GM19035 (cell line): Measurements from ENCODE around the gene RNF41.
"Not testable (repeated sequence)": the region's sequence is repeated elsewhere in the genome, so short reads cannot be mapped to it uniquely, and the experiment has no call there.

Source experiments
- ATAC-seq: cut with Tn5 transposase; IDR thresholded peaks from one replicate; pipeline ENCODE4 v1.9.1; 2021; ENCODE audit not compliant: unreplicated experiment

Gene RNF41

DNA sequence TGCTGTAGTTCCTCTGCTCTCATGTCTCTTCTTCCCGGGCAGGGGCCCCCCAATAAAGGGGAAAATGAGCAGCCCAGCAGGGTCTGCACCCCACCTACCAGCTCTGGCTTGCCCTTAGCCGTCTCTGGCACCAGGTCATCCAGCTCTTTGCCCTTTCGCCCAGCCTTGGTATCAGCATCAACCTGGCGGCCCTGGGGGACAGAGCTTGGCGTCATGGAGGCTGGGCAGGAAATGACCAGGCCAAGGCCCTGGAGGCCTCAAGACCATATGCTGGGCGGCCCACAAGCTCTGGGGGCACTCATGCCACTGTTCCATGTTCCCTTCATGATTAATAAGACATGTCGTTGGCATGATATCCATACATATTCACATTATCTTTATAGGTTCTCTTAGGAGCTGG is 48.9 kb downstream of the RNF41 start:
- no peak for ATAC-seq

DNA sequence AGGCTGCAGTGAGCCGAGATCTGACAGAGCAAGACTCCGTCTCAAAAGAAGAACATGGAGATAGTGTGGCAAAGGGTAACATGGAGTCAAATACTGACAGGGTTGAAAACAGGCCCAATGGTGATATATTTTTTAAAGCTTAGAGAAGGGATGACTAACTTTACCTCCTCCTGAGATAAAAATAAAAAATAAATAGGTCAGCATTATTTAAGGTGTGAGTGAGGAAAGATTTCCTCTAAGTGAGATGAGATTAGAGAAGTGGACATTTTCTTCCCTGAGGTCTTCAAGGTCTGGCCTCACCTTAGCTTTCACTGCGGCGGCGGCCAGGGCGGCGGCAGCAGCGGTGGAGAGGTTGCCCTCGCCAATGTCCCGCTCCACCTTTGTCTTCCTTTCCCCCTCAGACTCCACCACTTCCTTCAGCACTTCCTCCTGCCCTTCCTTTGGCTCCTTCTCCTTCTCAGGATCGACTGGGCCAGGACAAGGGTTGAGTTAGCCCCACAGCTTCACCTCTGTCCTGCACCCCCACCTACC is 52.4 kb downstream of the RNF41 start:
- ATAC-seq, result no peak

DNA sequence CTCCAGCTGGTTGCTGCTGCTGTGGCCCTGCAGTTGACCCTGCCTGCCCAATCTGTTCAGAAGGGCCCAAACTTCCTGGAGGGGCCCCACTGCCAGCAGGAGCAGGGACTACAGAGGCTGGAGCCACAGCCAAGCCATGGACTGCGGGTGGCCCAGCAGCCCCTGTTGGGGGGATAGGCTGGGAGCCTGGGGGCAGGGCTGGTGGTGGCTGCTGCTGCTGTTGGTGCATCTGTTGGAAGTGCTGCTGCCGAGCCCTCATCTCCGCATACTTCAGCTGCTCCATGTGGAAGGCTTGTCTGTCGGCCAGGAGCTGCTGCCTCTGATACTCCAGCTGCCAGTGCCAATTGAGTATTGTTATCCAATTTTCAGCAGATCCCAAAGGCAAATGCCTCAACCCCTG is 56.4 kb downstream of the RNF41 start:
- ATAC-seq, result no peak

DNA sequence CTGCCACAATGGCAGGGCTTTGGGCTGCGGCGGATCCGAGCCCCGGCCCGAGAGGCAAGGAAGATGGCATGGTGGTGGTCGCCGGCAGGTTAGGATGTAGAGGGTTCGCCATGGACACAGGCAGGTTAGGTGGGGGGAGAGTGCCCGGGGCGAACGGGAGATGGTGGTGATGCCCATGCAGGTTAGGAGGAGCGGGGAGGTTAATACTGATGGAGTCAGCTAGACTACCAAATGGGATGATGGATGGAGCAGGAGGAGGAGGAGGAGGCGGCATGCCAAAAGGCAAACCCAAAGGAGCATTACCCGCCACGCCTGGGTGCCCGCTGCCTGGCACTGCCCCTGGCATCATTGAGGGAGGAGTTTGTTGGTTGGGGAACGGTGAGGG is 57.4 kb downstream of the RNF41 start:
- no peak for ATAC-seq

DNA sequence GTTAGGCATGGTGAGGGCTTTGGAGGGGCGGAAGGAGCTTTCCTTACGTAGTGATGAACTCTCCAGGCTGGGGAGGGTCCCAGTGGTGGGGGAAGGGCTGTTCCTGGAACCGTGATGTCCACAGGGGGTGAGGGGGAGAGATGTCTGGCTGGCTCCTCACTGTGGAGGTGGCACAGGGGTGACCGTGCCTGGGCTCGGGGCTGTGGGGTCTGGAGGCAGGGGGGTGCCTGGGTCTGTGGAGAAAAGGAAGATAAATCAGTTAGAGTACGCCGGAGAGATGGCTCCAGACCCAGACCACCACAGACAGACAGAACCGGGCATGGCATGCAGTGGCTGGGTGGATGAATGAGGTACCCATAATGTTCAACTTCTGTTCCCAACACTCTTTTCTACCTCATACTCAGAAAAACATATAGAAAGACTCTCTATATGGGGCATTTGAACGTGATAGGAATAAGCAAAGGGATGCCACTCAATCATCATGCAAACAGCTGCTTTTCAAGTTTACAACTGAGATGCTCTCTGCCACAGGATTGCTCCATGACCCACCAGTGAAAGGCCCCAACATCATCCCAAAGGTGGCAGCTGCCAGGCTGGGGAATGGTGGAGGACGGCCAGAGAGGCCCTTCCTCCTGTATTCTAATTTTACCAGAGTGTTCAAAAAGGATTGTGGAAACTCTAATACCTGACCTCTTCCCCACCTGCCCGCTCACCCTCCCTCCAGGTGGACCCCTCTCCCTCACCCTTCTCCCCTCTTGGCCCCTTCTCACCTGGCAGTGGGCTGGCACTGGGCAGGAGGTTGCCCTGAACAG is 58.0 kb downstream of the RNF41 start:
- ATAC-seq, result no peak

DNA sequence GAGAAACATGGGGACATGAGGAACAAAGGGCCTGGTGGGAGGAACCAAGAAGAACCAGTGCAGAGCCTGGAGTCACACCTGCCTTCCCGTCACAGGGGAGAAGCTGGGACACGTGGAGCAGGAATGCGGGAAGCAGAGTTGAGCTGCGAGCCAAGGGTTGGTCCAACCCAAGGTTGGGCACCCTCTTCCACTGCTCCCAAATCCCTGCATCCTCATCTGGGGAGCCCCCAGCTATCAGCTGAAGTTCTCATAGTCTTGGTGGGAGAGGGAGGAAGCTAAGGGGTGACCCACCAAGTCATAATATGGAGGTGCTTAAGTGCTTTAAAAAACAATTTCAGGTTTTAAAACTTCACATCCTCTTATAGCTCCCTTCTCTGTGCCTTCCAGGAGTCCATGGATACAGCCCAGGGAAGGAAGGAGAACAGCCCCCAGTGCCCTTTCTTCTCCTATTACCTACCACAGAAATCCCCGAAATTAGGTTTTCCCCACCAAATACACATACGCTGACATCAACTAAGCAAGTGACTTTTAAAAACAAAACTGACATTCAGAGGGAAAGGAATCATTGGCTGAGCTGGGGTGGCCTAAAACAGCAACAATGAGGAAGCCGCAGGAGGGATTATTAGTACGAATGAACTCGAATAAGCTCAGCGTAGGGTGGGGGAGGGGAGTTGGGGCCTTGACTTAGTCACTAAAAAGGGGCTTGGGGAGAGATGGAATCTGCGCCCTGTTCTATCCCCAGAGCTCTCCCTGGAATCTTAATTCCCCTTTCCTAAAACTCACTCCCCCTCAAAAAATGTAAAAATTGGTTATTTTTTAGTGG is 59.0 kb downstream of the RNF41 start:
- ATAC-seq, result no peak

DNA sequence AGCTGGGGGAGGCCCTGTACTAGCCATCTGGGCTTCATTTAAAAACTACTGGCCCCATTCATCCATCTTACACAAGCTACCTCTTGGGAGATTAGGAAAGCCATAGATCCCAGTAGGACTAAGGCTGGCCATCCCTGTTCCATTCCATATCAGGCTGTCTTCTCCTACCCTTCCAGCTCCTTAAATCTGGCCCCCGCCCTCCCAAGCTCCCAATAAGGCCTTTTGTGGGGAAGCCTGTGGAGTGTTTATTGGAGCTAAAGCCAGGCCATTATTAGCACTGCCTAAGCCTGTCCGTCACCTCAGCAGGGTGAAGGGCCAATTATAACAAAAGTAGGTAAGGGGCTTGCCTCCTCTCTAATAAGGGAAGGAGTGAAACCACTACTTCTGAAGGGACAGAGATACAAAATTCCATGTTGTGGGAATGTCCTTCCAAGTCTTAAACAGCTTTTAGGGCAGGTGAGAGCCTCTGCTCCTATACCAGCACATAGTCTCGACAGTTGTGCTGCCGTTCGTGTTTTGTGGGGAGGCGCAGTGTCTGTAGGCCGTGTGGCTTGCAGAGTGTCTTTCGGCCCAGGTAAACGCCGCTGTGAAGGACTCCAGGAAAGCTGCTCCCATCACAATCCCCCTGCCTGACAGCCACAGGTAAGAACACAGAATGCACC is 59.9 kb downstream of the RNF41 start:
- no peak for ATAC-seq

DNA sequence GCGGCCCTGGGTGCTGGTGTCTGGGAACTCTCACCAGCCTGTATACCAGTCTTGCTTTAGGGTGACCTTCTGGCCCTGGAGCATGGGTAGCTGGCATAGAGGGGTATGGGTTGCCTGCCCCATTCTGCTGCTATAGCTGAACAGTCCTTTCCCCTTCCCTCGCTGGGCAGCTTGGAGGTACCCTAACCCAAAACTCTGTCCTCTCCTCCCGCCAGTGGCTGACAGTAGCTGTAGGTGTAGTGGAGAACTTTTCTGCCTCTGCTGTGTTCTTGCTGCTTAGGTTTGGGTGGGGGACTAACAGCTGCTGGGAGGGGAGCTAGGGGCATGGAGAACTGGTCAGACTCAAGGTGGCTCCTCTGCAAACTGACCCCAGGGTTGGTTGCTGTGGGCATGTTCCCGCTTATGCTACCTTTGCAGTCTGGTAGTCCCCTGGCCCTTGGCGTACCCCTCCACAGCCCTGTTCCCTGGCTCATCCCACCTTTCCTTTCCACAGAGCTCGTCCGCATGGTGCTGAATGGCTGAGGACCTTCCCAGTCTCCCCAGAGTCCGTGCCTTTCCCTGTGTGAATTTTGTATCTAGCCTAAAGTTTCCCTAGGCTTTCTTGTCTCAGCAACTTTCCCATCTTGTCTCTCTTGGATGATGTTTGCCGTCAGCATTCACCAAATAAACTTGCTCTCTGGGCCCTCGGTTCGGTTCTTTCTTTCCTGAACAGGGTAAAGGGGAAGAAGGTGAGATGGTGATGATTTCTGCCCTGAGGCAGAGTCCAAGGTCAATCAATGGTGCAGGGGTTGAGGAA is 60.6 kb downstream of the RNF41 start:
- ATAC-seq, result no peak

DNA sequence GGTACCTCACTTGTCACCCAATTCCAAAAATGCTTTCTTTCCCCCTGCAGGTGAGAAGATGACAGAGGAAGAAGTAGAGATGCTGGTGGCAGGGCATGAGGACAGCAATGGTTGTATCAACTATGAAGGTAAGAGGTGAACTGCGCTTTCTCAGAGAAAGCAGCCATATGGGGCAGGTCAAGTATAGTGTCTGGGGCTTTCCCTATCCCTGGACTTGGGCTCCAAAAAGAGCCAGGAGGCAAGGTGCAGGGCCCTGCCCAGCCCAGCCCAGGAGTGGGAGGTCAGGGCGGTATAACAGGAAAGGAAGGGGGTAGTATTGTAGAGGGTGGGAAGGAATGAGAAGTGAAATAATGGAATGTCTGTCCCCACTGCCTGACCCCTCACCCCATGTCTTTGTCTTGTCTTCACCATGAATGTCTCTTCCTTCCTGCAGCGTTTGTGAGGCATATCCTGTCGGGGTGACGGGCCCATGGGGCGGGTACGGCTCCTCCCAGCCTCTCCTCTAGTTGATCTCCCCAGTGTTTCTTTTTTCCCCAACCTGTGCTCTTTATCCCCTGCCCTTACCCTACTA is 61.4 kb downstream of the RNF41 start:
- ATAC-seq, result no peak

DNA sequence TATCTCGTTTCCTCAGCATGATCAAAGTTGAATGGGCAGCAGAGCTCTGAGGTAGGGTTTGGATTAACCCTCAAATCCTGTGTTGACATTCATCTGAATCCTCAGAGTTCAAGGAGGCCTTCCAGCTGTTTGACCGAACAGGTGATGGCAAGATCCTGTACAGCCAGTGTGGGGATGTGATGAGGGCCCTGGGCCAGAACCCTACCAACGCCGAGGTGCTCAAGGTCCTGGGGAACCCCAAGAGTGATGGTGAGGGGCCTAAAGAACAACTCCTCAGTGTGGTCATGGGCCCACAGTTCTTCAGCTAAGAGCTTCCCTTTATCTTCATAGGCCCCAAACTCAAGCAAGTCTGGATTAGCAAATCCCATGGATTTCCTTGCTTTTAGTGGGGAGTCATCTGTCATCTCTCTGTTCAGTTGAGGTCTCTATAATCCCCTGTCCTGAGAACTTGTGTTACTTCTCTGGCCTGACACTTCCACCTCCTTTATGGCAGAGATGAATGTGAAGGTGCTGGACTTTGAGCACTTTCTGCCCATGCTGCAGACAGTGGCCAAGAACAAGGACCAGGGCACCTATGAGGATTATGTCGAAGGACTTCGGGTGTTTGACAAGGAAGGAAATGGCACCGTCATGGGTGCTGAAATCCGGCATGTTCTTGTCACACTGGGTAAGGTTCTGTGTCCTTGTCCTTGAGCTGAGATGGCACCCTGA is 62.1 kb downstream of the RNF41 start:
- no peak for ATAC-seq

DNA sequence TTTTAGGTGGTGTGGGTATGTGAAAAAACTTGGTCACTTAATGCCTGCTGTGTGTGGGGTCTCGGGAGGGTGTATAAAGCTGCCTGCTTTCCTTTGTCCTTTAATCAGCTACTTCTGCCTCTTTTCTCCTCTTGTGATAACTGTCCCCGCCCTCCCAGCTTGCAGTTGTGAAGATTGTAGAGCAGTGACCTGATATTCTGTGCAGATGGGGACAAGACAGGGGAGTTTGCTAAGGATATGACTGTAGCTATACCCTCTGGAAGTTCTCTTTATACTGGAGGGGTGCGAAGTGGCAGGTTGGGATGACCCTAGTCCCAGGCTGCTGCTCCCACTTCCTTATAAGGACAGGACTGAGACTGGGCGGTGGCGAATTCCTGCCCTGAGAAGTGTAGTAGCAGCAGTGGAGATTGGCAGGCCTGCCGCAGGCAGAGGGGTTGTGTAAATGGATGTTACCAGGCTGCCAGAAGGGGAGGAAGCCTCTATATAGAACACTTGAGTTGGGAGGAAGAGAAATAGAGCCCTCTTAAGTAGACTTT is 62.7 kb downstream of the RNF41 start:
- ATAC-seq, result no peak

DNA sequence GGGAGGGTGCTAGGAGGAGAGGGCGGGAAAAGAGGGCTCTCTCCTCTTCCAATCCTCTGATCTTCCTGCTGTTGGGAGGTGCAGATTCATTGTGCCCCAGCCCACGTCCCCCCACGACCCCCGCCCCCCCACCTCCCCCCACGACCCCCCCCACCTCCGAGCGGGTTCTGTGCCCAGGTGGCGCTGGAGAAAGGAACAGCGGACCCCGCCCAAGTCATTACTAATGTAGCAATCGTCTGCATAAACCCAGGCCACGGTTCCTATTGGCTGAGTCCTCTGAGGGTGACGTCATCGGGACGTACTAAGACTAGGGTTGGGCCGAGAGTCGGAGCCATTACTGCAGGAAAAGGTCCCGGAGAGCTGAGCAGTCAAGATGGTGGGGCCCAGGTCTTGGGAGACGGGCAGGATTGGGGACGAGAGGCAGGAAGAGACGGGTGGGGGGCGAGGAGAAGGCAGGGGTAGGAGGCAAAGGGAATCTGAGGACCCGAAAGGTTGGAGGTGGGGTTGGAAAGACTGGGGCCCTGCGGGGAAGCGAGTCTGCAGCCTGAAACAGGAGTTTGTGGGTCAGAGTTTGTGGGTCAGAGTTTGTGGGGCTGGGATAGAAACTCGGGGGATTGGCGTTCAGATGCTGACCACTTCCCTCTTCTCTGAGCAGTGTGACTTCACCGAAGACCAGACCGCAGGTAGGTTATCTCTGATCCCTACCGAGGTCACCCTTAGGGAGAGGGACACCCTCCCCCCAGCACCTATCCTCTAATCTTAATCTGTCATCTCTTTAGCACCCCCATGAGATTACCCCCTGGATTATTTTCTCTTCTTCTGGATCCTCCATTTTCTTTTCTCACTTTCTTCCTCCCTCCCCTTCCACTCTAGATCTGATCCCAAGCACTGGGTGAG is 63.4 kb downstream of the RNF41 start, which contains the start of gene MYL6:
Gene MYL6 (plus strand): TSS at position 331 of the 897 bp plus-strand sequence. CDS start 43 bp downstream, at position 374.
- peak; percentile 81 for ATAC-seq

DNA sequence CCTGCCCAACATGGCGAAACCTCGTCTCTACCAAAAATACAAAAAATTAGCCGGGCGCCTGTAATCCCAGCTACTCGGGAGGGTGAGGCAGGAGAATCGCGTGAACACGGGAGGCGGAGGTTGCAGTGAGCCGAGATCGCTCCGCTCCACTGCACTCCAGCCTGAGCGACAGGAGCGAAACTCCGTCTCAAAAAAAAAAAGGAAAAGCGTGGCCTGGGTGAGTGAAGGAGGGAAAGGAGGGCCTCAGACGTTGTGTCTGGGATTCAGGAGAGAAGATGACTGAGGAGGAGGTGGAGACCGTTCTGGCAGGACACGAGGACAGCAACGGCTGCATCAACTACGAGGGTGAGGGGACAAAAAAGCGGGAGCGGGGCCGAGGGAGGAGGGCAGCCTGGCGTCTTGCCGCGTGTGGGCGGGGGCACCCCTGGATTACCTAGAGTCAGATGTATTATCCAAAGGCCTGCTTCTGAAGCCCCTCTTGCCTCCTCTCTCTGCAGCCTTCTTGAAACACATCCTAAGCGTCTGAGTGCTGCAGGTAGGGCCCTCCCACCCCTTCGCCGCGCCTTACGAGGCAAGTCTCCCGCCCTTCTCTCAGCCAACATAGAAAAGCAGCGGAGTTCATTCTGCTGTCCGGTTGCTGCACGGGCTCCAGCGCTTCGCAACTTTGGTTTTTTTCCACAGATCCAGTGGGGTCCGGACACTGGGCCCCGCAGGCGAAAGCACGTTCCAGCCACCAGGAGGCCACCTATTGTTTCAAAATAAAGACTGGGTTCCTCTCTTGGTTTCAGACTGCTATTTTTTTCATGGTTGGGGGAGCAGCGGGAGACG is 64.3 kb downstream of the RNF41 start:
- ATAC-seq, result peak; percentile 31

DNA sequence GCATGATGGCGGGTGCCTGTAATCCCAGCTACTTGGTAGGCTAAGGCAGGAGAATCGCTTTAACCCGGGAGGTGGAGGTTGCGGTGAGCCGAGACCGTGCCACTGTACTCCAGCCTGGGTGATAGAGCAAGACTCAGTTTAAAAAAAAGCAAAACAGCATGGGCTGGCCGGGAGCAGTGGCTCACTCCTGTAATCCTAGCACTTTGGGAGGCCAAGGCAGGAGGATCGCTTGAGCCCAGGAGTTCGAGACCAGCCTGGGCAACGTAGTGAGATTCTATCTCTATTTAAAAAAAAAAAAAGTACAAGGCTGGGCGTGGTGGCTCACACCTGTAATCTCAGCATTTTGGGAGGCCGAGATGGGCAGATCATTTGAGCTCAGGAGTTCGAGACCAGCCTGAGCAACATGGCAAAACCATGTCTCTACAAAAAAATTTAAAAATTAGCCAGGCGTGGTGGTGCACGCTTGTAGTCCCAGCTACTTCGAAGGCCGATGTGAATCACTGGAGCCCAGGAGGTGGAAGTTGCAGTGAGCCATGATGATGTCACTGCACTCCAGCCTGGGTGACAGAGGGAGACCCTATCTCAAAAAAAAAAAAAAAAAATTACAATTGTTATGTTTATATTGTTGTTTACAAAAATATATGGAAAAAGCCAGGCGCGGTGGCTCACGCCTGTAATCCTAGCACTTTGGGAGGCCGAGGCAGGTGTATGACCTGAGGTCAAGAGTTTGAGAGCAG is 65.1 kb downstream of the RNF41 start:
- not testable (repeated sequence) for ATAC-seq

DNA sequence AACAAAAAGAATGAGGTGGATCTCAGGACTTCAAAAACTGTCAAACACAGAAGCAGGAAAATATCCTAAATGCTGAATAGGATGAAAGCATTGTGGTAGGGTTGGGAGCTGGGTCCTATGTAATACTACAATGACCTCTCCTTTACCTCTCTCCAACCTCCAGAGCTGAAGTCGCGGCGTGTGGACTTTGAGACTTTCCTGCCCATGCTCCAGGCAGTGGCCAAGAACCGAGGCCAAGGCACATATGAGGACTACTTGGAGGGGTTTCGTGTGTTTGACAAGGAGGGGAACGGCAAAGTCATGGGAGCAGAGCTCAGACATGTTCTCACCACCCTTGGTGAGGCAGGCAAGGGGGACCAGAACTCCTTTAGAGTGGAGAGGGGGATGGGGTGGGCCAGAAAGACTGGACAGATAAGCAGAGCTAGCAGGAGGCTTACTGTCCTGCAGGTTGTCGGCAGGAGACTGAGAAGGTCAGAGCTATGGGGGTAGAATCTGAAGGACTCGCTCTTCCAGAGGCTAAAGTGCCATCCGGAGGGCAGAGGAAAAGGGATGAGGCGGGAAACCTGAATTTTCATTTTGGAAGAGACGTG is 66.4 kb downstream of the RNF41 start:
- no peak for ATAC-seq

DNA sequence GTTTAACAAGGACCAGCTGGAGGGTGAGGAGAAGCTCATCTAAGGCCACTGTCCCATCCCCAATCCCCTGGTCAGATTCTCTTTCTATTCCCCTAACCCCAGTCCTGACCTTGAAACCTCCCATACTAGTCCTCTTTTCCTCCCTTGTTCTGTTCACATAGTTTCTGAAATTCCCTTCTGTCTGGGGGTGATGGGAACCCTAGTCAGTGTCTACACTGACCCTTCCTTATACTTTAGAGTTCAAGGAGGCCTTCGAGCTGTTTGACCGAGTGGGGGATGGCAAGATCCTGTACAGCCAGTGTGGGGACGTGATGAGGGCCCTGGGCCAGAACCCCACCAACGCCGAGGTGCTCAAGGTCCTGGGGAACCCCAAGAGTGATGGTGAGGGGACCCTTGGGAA is 66.9 kb downstream of the RNF41 start:
- ATAC-seq, result no peak
